Measurements from ENCODE around the gene RPS21.

- peak; percentile 90 for TF ChIP-seq CTCF (IDR thresholded peaks at IDR 0.05; ENCODE audit: poor library complexity, severe bottlenecking)
- peak; percentile 83 for TF ChIP-seq SMC3 (conservative IDR thresholded peaks at IDR 0.05; ENCODE audit: poor library complexity)
- TF ChIP-seq EZH2 (IDR thresholded peaks at IDR 0.05; ENCODE audit: borderline replicate concordance, insufficient read depth, low read length, poor library complexity, severe bottlenecking): no peak
- no peak for TF ChIP-seq POLR2AphosphoS5 (IDR thresholded peaks at IDR 0.05)
- peak; percentile 78 for TF ChIP-seq RAD21 (conservative IDR thresholded peaks at IDR 0.05)
These were observed 4.4 kb upstream of the RPS21 start for GRCh38 chr20:62382306-62383198.

Data from neural cell (in vitro differentiated cells).